CD4-positive, alpha-beta T cell treated with Interleukin-4 for 1 hour (primary cell): ENCODE results near the gene TWSG1.

Experiments
- DNase-seq, 2 donors: peaks; one replicate each; pipeline ENCODE4 v3.0.0-alpha.2; 2020 to 2022

The TWSG1 gene

GRCh38 chr18:9334329-9334972 is at the start of gene TWSG1:
Gene TWSG1 (plus strand): TSS chr18:9334773. CDS start chr18:9337230, 2,457 bp downstream.
- peak; percentile 95 to 96 for DNase-seq

- no peak for DNase-seq
Measured at GRCh38 chr18:9285604-9286003, 49.0 kb upstream of the TWSG1 start.

GRCh38 chr18:9287036-9287435 is 47.5 kb upstream of the TWSG1 start:
- DNase-seq: no peak

GRCh38 chr18:9289698-9290097 is 44.9 kb upstream of the TWSG1 start:
- DNase-seq: no peak

- no peak for DNase-seq
Measured at GRCh38 chr18:9290156-9290555, 44.4 kb upstream of the TWSG1 start.

GRCh38 chr18:9292047-9292446 is 42.5 kb upstream of the TWSG1 start:
- DNase-seq: no peak

GRCh38 chr18:9293948-9294347 is 40.6 kb upstream of the TWSG1 start:
- no peak for DNase-seq

- no peak for DNase-seq
Measured at GRCh38 chr18:9296233-9297006, 38.2 kb upstream of the TWSG1 start.

- DNase-seq: no peak
Measured at GRCh38 chr18:9297007-9297393, 37.6 kb upstream of the TWSG1 start.

GRCh38 chr18:9304388-9305070 is 30.0 kb upstream of the TWSG1 start:
- no peak for DNase-seq

- DNase-seq: no peak
Measured at GRCh38 chr18:9319333-9319732, 15.2 kb upstream of the TWSG1 start.

GRCh38 chr18:9321017-9321452 is 13.5 kb upstream of the TWSG1 start:
- no peak for DNase-seq

- no peak for DNase-seq
Measured at GRCh38 chr18:9321736-9322135, 12.8 kb upstream of the TWSG1 start.

- DNase-seq: no peak
Measured at GRCh38 chr18:9322744-9323143, 11.8 kb upstream of the TWSG1 start.

- no peak for DNase-seq
Measured at GRCh38 chr18:9323750-9324445, 10.7 kb upstream of the TWSG1 start.

- no peak for DNase-seq
Measured at GRCh38 chr18:9325716-9326115, 8.9 kb upstream of the TWSG1 start.

GRCh38 chr18:9328776-9329175 is 5.8 kb upstream of the TWSG1 start:
- no peak for DNase-seq

GRCh38 chr18:9329471-9329870 is 5.1 kb upstream of the TWSG1 start:
- DNase-seq: no peak

GRCh38 chr18:9330419-9330818 is 4.2 kb upstream of the TWSG1 start:
- DNase-seq: no peak

- DNase-seq: no peak
Measured at GRCh38 chr18:9333441-9334328, 888 bp upstream of the TWSG1 start.

GRCh38 chr18:9334973-9335696 is 562 bp downstream of the TWSG1 start:
- DNase-seq: peak; percentile 34 to 44

GRCh38 chr18:9335697-9336045 is 1.1 kb downstream of the TWSG1 start:
- DNase-seq: no peak
